Measurements from ENCODE around the gene CTNNA2.

CTNNA2 gene

GRCh38 chr2:80438686-80439085 is 925.8 kb downstream of the CTNNA2 start:
- Histone ChIP-seq H3K4me3 (ENCODE audit: low read depth in 1 of 2, low read length in 2 of 2) (no peak overlapping the region), H2AFZ (ENCODE audit: low read depth, low read length) (no peak overlapping the region), H3K9me3 (ENCODE audit: insufficient read depth, low read length, severe bottlenecking) (no peaks in the 10 kb centered on the region), H3K36me3 (ENCODE audit: insufficient read depth, low read length) (no peaks in the 10 kb centered on the region), H3K9ac (ENCODE audit: low read depth, low read length) (no peak overlapping the region), H3K4me1 (ENCODE audit: insufficient read depth, low read length) (no peaks in the 10 kb centered on the region), H3K27ac (ENCODE audit: low read length) (no peak overlapping the region), H3K4me2 (ENCODE audit: insufficient read depth, low read length) (no peak overlapping the region), H3K79me2 (ENCODE audit: insufficient read depth, low read length) (no peaks in the 10 kb centered on the region), H4K20me1 (ENCODE audit: insufficient read depth, low read length) (no peaks in the 10 kb centered on the region), H3K27me3 (ENCODE audit: insufficient read depth, low read length, poor library complexity) (no peaks in the 10 kb centered on the region)
- no peak for DNase-seq
- no peak for ATAC-seq (ENCODE audit: insufficient read depth, low read depth)
- TF ChIP-seq CTCF (IDR thresholded peaks at IDR 0.05; ENCODE audit: borderline replicate concordance, extremely low read depth, low read length, poor library complexity, severe bottlenecking) (no peak), EZH2 (IDR thresholded peaks at IDR 0.05; ENCODE audit: borderline replicate concordance, low read depth, low read length, severe bottlenecking) (no peak)

GRCh38 chr2:80454628-80455027 is 941.8 kb downstream of the CTNNA2 start:
- no peaks in the 10 kb centered on the region for H3K27me3 ChIP-seq (ENCODE audit: insufficient read depth, low read length, poor library complexity)
- no peak overlapping the region for H3K27ac ChIP-seq (ENCODE audit: low read length)
- no peaks in the 10 kb centered on the region for H3K9me3 ChIP-seq (ENCODE audit: insufficient read depth, low read length, severe bottlenecking)
- ATAC-seq (ENCODE audit: insufficient read depth, low read depth) = no peak
- H4K20me1 ChIP-seq (ENCODE audit: insufficient read depth, low read length) = no peaks in the 10 kb centered on the region
- H3K79me2 ChIP-seq (ENCODE audit: insufficient read depth, low read length) = no peaks in the 10 kb centered on the region
- no peak for DNase-seq
- H2AFZ ChIP-seq (ENCODE audit: low read depth, low read length) = no peak overlapping the region
- no peak overlapping the region for H3K4me3 ChIP-seq (ENCODE audit: low read depth in 1 of 2, low read length in 2 of 2)
- no peaks in the 10 kb centered on the region for H3K36me3 ChIP-seq (ENCODE audit: insufficient read depth, low read length)
- no peaks in the 10 kb centered on the region for H3K4me1 ChIP-seq (ENCODE audit: insufficient read depth, low read length)
- TF ChIP-seq CTCF (IDR thresholded peaks at IDR 0.05; ENCODE audit: borderline replicate concordance, extremely low read depth, low read length, poor library complexity, severe bottlenecking) (no peak), EZH2 (IDR thresholded peaks at IDR 0.05; ENCODE audit: borderline replicate concordance, low read depth, low read length, severe bottlenecking) (no peak)
- no peak overlapping the region for H3K4me2 ChIP-seq (ENCODE audit: insufficient read depth, low read length)
- H3K9ac ChIP-seq (ENCODE audit: low read depth, low read length) = no peak overlapping the region

GRCh38 chr2:80459028-80459427 is 946.2 kb downstream of the CTNNA2 start:
- Histone ChIP-seq H3K4me1 (ENCODE audit: insufficient read depth, low read length) (no peaks in the 10 kb centered on the region), H3K79me2 (ENCODE audit: insufficient read depth, low read length) (no peaks in the 10 kb centered on the region), H3K4me3 (ENCODE audit: low read depth in 1 of 2, low read length in 2 of 2) (no peak overlapping the region), H3K9ac (ENCODE audit: low read depth, low read length) (no peak overlapping the region), H3K27me3 (ENCODE audit: insufficient read depth, low read length, poor library complexity) (no peaks in the 10 kb centered on the region), H3K36me3 (ENCODE audit: insufficient read depth, low read length) (no peaks in the 10 kb centered on the region), H3K9me3 (ENCODE audit: insufficient read depth, low read length, severe bottlenecking) (no peaks in the 10 kb centered on the region), H2AFZ (ENCODE audit: low read depth, low read length) (no peak overlapping the region), H3K4me2 (ENCODE audit: insufficient read depth, low read length) (no peak overlapping the region), H4K20me1 (ENCODE audit: insufficient read depth, low read length) (no peaks in the 10 kb centered on the region), H3K27ac (ENCODE audit: low read length) (no peak overlapping the region)
- TF ChIP-seq EZH2 (IDR thresholded peaks at IDR 0.05; ENCODE audit: borderline replicate concordance, low read depth, low read length, severe bottlenecking) = no peak
- DNase-seq (no peak), ATAC-seq (ENCODE audit: insufficient read depth, low read depth) (no peak)

GRCh38 chr2:80461505-80462197 is 948.8 kb downstream of the CTNNA2 start:
- Histone ChIP-seq H3K27ac (ENCODE audit: low read length) (no peak overlapping the region), H3K4me1 (ENCODE audit: insufficient read depth, low read length) (no peaks in the 10 kb centered on the region), H3K4me2 (ENCODE audit: insufficient read depth, low read length) (no peak overlapping the region), H4K20me1 (ENCODE audit: insufficient read depth, low read length) (no peaks in the 10 kb centered on the region), H2AFZ (ENCODE audit: low read depth, low read length) (no peak overlapping the region), H3K79me2 (ENCODE audit: insufficient read depth, low read length) (no peaks in the 10 kb centered on the region), H3K4me3 (ENCODE audit: low read depth in 1 of 2, low read length in 2 of 2) (no peak overlapping the region), H3K36me3 (ENCODE audit: insufficient read depth, low read length) (no peaks in the 10 kb centered on the region), H3K27me3 (ENCODE audit: insufficient read depth, low read length, poor library complexity) (no peaks in the 10 kb centered on the region), H3K9ac (ENCODE audit: low read depth, low read length) (no peak overlapping the region), H3K9me3 (ENCODE audit: insufficient read depth, low read length, severe bottlenecking) (no peaks in the 10 kb centered on the region)
- ATAC-seq (ENCODE audit: insufficient read depth, low read depth) = no peak
- no peak for DNase-seq
- no peak for TF ChIP-seq EZH2 (IDR thresholded peaks at IDR 0.05; ENCODE audit: borderline replicate concordance, low read depth, low read length, severe bottlenecking)
- TF ChIP-seq CTCF (IDR thresholded peaks at IDR 0.05; ENCODE audit: borderline replicate concordance, extremely low read depth, low read length, poor library complexity, severe bottlenecking) = no peak
